Dendritic cell treated with granulocyte-macrophage colony-stimulating factor and Interleukin-4, amounts not matched to agents 40 ng/mL and 50 ng/mL, for 4 days (primary cell): ENCODE data around the gene ROPN1.
"Not testable (repeated sequence)": the region's sequence is repeated elsewhere in the genome, so short reads cannot be mapped to it uniquely, and the experiment has no call there.

Experiments used
- H3K27ac Mint-ChIP-seq: one replicate; pipeline ENCODE4 v1.8.0; 2022; ENCODE audit warnings: mild to moderate bottlenecking, mixed read lengths
- H3K27me3 Mint-ChIP-seq: one replicate; pipeline ENCODE4 v1.8.0; 2022; ENCODE audit warnings: mild to moderate bottlenecking, mixed read lengths
- H3K36me3 Mint-ChIP-seq: one replicate; pipeline ENCODE4 v1.8.0; 2022; ENCODE audit warnings: low read depth, mixed read lengths
- H3K4me1 Mint-ChIP-seq: one replicate; pipeline ENCODE4 v1.8.0; 2022; ENCODE audit warnings: low read depth, mixed read lengths
- H3K4me3 Mint-ChIP-seq: one replicate; pipeline ENCODE4 v1.8.0; 2022; ENCODE audit warnings: mild to moderate bottlenecking, moderate library complexity, mixed read lengths
- H3K9me3 Mint-ChIP-seq: one replicate; pipeline ENCODE4 v1.8.0; 2022; ENCODE audit warnings: mixed read lengths
- intact Hi-C: fragments of 100-400 bp; cut with micrococcal nuclease; formaldehyde crosslinking; loops from one replicate; pipeline ENCODE4 v1.15.0; 2022

ROPN1 gene

DNA sequence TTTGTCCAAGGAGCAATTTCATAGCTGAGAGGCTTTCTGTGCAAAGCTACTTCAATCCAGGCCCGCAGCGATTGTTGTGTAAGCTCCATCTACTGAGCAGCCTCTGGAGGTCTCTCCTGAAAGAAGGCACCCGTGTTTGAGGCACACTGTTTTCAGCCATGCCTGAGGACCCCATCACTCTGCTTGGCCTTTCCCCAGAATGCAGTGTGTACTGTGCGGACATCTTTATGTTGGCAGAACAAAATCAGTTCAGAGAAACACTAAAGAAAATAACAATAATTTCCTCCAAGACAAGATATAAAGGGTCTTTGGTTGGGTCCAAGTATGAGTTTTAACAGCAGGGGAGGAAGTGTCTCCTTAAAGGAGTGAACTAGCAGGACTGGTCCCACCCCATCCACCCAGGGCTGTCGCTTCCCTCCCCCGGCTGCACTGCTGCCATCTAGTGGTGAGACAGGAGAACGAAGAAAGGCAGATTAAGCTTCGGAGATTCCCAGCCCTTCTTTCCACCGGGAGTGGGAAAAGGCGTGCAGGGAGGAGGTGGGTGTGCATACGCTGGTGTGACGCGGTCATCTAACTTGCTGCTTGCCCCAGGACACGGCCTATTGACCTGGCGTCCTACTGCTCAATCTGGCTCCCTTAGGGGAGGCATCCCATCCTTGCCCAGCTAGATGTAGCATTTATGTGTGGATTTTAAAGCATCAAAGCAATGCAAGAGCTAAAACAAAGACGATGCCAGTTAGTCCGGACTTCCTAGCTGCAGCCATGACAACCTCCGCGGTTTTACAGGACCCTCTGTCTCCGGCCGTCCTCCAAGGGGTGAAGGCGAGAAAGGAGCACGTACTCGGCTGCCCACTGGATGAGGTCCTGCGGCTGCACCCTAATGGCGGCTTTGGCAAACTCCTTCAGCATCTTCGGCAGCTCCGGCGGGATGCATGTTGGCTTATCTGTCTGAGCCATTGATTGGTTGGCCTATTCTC, 12.1 kb downstream of the ROPN1 start:
- H3K27ac Mint-ChIP-seq, H3K4me3 Mint-ChIP-seq, H3K9me3 Mint-ChIP-seq, intact Hi-C loops, H3K4me1 Mint-ChIP-seq, H3K36me3 Mint-ChIP-seq: not testable (repeated sequence)
- peaks cover 34% of the 10 kb centered on the region for H3K27me3 Mint-ChIP-seq

DNA sequence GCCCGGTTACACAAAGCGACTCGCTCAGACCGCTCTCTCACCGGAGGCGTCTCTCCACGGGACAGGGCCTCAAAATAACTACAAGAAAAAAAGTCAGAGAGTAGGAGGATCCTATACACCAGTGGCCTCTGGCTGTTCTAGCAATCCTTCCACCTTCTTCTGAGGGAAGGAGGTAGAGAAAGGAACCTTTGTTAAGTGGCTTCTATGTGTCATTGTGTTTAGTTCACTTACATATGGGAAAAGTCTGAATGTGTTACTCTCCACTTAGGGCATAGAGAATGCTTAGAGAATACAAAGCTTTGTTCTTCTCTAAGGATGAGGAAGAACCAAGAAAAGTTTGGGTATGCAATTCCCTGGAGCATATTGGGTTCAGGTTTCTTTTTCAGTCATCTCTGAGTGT, 15.0 kb downstream of the ROPN1 start:
- H3K9me3 Mint-ChIP-seq, intact Hi-C loops, H3K4me3 Mint-ChIP-seq, H3K36me3 Mint-ChIP-seq, H3K4me1 Mint-ChIP-seq, H3K27ac Mint-ChIP-seq: not testable (repeated sequence)
- H3K27me3 Mint-ChIP-seq, result peaks cover 26% of the 10 kb centered on the region

DNA sequence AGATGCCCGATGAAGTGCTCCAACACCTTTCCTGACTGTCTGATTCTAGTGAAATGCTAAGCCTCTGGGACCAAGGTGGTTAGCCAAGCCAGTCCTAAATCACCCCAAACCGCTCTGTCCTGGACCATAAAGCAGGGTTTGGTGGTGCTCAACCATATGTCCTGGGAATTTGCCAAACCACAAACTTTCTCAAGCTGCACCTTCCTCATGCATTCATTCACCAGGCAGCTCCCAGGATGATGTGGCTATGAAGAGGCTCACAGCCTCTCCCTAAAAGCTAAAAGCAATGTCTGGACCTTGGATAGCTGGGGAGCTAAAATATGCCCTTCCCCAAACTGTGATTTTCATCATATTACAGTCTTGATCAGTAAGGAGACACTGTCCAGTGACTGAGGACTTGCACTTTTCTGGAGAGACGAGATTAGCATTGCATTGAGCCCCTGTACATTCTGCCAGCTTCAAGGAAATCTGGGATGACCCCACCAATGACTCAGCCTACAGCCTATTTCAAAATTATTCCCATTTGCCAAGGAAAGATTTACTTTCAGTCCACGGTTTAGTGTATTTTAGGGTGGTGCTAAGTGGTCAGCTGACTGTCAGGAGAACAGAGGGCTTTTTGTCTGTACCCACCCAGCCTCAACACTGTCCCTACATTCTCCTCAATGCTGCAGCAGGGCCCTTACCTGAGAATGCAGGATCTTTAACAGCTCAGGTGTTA, 15.6 kb downstream of the ROPN1 start:
- H3K9me3 Mint-ChIP-seq, H3K4me1 Mint-ChIP-seq, intact Hi-C loops, H3K27ac Mint-ChIP-seq, H3K4me3 Mint-ChIP-seq, H3K36me3 Mint-ChIP-seq: not testable (repeated sequence)
- H3K27me3 Mint-ChIP-seq, result peaks cover 25% of the 10 kb centered on the region

DNA sequence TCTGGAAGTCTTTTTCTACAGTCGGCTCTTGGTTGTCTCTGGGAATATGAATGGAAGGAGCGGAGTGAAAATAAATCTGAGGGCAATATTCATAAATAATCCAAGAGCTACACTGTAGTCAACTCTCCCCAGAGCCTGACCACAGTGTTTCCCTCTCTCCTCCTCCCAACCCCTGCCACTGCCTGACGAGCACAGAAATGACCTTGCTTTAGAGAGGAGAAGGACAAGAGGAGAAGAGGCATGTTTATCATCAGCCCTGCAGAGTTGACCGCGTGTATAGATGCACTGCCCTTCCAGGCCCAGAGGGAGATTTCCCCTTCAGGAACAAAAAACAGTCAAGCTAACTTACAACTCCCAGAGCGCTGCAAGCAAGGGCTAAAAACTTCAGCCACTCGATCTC, 16.9 kb downstream of the ROPN1 start:
- H3K36me3 Mint-ChIP-seq, H3K4me1 Mint-ChIP-seq, intact Hi-C loops, H3K27ac Mint-ChIP-seq, H3K4me3 Mint-ChIP-seq, H3K9me3 Mint-ChIP-seq: not testable (repeated sequence)
- peaks cover 16% of the 10 kb centered on the region for H3K27me3 Mint-ChIP-seq

DNA sequence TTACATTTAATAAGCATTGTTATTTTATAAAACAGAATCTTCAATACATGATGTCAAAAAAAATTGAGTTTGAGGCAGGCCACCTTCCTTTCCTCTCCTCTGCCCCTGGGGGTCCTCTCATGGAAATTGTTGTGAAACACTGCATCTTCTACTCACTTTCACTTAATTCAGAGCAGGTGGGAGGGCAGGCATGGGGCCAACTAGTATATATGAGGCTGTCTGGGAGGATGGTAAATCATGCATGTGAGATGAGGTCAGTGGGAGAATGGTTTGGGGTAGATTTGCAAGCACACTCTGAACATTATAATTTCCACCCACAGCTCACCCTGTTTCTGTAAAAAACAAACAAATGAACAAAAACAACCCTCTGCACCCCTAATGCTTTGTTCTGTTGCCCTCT, 20.5 kb downstream of the ROPN1 start:
- intact Hi-C loops, result no loop called here
- Mint-ChIP-seq H3K4me1 (no peaks in the 10 kb centered on the region), H3K4me3 (no peak overlapping the region), H3K27me3 (peaks cover 18% of the 10 kb centered on the region), H3K36me3 (no peaks in the 10 kb centered on the region), H3K27ac (no peak overlapping the region), H3K9me3 (no peaks in the 10 kb centered on the region)

DNA sequence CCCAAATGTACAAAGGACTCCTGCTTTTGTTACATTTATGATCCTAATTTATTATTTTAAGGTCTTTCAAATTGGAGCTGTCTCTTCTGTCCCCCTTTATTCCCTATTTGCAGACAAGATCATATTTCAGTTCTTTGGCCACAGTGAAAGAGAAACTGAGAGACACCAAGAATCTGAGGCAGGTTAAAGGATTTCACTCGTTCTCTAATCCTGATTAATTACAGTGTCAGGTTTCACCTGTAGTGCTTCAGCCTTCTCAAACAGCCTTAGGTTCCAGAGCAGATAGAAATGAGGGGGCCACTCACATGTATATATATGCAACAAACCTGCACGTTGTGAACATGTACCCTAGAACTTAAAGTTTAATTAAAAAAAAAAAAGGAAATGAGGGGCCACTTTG, 24.7 kb downstream of the ROPN1 start:
- H3K4me1 Mint-ChIP-seq, H3K9me3 Mint-ChIP-seq, H3K36me3 Mint-ChIP-seq, intact Hi-C loops, H3K4me3 Mint-ChIP-seq, H3K27ac Mint-ChIP-seq: not testable (repeated sequence)
- peaks cover 30% of the 10 kb centered on the region for H3K27me3 Mint-ChIP-seq

DNA sequence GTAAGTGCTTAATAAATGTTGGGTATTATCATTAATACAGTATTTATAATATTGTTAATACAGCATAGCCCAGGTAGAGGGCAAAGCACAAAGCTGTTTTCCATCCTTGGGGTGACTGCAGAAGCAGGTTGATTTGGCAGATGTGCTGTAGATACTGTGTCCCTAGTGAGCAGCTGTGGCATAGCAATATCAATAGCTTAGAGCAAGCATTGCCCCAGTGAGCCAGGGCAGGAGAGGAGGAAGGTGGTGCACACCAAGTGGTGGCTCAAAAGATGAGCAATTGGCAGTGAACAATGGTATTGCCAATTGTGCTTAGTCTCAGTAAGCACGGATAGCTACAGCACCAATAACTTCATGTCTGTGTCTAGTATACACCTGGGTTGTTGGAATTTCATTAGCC, 25.1 kb downstream of the ROPN1 start:
- H3K4me3 Mint-ChIP-seq, H3K36me3 Mint-ChIP-seq, intact Hi-C loops, H3K27ac Mint-ChIP-seq, H3K4me1 Mint-ChIP-seq, H3K9me3 Mint-ChIP-seq: not testable (repeated sequence)
- H3K27me3 Mint-ChIP-seq, result peaks cover 34% of the 10 kb centered on the region

DNA sequence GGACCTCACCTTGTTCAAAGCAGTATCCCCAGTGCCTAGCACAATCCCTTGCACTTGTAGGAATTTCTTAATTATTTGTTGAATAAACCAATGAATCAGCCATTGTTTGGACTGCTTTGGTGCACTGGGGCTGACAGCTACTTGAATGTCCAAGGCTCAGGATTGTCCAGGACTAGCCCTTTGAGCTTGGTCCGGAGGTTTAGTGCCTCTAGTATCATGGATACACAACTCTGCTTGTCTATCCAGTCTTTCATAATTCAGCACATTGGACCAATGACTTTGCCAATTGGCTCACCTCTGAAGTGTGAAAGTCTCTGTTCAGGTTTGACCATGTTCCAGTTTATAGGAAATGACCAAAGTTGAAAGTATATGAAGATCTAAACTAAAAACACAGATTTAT, 27.1 kb downstream of the ROPN1 start:
- H3K36me3 Mint-ChIP-seq, intact Hi-C loops, H3K4me3 Mint-ChIP-seq, H3K4me1 Mint-ChIP-seq, H3K9me3 Mint-ChIP-seq, H3K27ac Mint-ChIP-seq: not testable (repeated sequence)
- peaks cover 28% of the 10 kb centered on the region for H3K27me3 Mint-ChIP-seq

DNA sequence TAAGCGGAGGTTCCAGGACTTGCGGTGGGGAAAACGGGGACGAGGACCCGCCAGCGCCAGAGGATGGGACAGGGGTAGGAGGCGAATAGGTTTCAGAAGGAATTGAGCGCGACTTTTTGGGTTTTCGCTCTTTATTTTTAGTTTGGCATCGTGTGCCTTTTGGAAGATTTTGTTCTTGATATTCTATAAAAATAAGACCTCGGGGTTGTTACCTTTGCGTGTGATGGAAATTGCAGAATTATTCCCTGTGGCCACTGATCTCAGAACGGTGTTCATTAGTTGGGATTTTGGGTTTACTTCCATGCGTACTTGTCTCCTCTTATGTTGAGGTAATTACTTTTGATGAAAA, 30.4 kb downstream of the ROPN1 start:
- Mint-ChIP-seq H3K4me1 (peaks cover 6% of the 10 kb centered on the region), H3K27me3 (peaks cover 20% of the 10 kb centered on the region), H3K36me3 (peaks cover 9% of the 10 kb centered on the region), H3K4me3 (peak overlapping the region; percentile 94), H3K9me3 (no peaks in the 10 kb centered on the region), H3K27ac (peak overlapping the region; percentile 91)
- intact Hi-C loops, result no loop called here

DNA sequence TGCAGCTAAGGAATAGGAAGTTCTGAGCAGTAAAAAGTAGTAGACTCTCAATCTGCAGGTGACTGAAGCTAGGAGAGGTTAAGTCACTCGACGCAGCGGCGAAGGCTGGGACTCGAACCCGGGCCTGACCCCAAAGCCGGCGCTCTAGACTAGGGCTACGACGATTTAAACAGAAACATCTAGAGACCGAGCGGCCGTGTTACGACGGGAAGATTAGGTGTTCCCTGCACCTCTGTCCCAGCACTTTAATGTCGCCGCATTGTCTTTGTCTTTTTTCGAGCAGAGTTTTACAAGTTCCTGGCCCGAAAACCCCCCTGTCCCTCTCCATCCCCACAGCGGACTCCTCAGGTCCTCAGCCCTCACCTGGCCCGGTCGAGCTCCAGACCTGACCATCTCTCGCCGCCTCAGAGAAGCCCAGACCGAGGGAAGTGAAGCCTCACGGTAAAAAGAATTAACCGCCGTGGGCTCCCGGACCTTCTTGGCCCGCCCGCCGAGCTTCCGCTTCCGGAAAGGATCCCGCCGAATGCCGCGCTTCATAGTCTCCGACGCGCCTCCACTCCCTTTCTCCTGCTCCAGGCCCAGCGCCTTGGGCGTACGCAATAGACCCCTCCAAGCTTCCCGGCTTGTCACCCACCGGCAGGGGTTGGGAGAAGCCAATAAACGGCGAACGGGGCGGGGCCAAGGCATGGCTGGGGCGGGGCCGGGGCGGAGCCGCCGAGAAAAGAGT, 31.0 kb downstream of the ROPN1 start, which contains the start of gene CCDC14:
Gene CCDC14, minus strand, starts transcription at position 449 of the 727 bp plus-strand sequence. Its CDS starts 56 bp downstream, at position 393.
- H3K4me3 Mint-ChIP-seq, result peak within 1 kb of the TSS; percentile 94
- no peaks in the 10 kb centered on the region for H3K9me3 Mint-ChIP-seq
- intact Hi-C loops, result no loop called here
- H3K27me3 Mint-ChIP-seq, result peaks cover 20% of the 10 kb centered on the region
- peaks cover 9% of the 10 kb centered on the region for H3K36me3 Mint-ChIP-seq
- H3K27ac Mint-ChIP-seq, result peak within 1 kb of the TSS; percentile 91
- peaks cover 6% of the 10 kb centered on the region for H3K4me1 Mint-ChIP-seq

DNA sequence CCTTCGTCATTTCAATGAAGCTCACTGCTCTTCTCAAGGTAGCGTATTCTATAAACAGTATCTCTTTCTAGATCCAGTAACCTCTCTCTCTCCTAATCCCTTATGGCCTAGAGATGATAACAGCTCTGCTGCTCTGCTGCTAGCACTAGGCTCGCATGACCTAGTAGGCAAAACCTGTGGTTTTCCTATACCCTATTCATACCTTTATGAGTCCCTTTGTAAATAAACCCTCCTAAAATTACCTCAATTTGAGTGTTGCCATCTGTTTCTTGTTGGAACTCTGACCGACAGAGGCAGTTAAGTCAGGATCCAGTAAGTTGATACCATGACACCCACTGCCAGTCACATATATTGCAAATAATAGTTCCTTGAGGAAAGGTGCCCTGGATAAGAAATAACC, 38.2 kb downstream of the ROPN1 start:
- H3K36me3 Mint-ChIP-seq, result peaks cover 12% of the 10 kb centered on the region

DNA sequence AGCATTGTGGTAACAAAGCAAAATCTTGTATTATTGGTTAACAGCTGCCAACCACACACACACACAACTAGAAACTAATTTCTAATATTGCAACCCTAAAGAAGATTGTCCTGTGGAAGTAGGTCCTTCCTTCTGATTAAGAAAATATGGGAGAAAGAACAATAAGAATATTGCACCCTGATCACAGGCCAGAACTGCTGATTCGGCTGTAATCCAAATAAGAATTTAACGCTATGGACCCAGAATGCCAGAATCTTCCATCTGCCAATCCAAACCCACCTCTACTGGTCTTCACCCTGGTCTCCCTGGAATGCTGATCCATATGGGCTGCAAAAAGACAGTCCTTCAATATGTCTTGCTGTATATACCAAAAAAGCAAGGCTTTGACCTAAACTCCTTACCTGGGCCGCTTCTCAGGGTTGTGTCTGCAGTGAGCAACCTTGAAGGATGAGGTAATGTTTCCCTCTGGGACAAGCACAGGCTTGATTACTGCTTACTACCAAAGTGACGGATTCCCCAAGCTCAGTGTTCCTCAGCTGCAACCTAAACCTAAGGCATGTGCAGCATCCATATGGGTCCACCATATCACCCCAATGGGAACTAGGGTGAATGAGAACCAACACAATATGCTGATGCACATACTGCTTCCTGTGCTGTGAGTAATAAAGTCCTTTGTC, 38.9 kb downstream of the ROPN1 start:
- H3K4me3 Mint-ChIP-seq, result no peak overlapping the region
- intact Hi-C loops, result no loop called here
- no peak overlapping the region for H3K27ac Mint-ChIP-seq
- H3K36me3 Mint-ChIP-seq, result peaks cover 19% of the 10 kb centered on the region
- no peaks in the 10 kb centered on the region for H3K27me3 Mint-ChIP-seq
- H3K9me3 Mint-ChIP-seq, result no peaks in the 10 kb centered on the region
- H3K4me1 Mint-ChIP-seq, result no peaks in the 10 kb centered on the region

More for the DNA sequence above, 38.2 kb downstream of the ROPN1 start:
- Mint-ChIP-seq H3K9me3 (no peaks in the 10 kb centered on the region), H3K4me1 (peaks cover 4% of the 10 kb centered on the region), H3K27me3 (no peaks in the 10 kb centered on the region), H3K4me3 (no peak overlapping the region), H3K27ac (no peak overlapping the region)
- intact Hi-C loops, result no loop called here

DNA sequence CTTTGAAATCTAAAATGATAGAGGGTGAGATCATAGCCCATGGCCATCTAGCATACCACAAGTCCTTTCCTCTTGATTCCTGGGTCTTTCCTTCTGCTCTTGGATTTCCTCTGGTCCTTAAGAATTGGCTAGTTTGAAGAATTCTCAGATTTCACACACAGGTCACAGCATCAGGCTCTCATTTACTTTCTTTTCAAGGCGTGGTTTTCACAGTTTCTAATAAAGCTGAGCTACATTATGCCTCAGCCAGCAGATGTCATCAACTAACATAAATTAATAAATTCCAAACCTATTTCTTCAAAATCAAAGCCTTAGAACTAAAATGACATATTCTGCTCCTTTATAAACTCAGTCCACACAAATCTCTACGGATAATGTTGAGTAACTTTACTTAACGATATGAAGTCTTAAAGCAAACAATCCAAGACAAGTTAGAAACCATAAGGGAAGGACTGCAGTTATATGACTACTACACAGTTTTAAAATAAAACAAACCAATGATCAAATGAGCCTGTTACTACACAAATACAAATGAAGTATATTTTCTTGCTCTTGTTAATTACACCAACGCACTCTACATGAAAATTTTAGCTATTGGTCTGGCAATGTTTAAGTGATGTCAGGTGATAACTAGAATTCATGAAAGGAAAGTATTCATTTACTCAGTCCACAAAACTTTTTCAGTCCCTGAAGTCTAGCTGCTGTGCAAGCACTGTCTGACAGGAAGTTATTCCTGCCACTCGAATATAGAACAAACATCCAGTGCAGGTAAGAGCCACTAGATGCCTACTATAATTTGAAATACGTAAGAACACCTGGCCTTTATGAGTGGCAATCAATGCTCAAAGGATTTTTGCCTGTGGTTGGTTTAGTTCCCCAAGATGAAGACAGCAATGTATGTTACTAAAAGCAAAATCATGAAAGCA, 40.1 kb downstream of the ROPN1 start:
- Mint-ChIP-seq H3K4me3 (no peak overlapping the region), H3K27ac (no peak overlapping the region), H3K27me3 (no peaks in the 10 kb centered on the region), H3K9me3 (no peaks in the 10 kb centered on the region), H3K36me3 (peaks cover 22% of the 10 kb centered on the region), H3K4me1 (no peaks in the 10 kb centered on the region)
- intact Hi-C loops, result no loop called here
